Measurements from ENCODE around the gene PHYKPL. TPM values are rescaled to one million over a fixed set of nuclear protein-coding genes. Genes with fewer than 3 reads are reported as not detected.

Gene PHYKPL
- total and polyA plus RNA-seq, 2 of the 13 experiments (the other 11 are each of a cell fraction or from before 2014, with no cell fraction given): 18.0 to 78.6 TPM

- intact Hi-C loops (cut with micrococcal nuclease; ENCODE audit: unreplicated experiment) (no loop called here), in situ Hi-C loops (cut with HindIII; ENCODE audit: extremely low pct_ligation_motif_present, low pct_unique_long_range_greater_than_20kb) (no loop called here)
- FAIRE-seq (no peak), ATAC-seq (no peak), DNase-seq (ENCODE audit: low spot score) (no peak)
- Histone ChIP-seq H3K27me3 (ENCODE audit: control insufficient read depth in 1 of 2, insufficient read depth in 2 of 2, low read length in 2 of 2) (no peaks in the 10 kb centered on the region), H3K9ac (ENCODE audit: insufficient read depth, low read depth, low read length) (no peak overlapping the region), H3K4me3 (replicated peaks in 1 of 3; ENCODE audit: insufficient read depth in 1 of 3, low read depth in 2 of 3, low read length in 3 of 3) (no peak overlapping the region), H3K27ac (ENCODE audit: extremely low read length, insufficient read depth, low read length) (no peak overlapping the region), H3K4me2 (ENCODE audit: low read depth, low read length) (no peak overlapping the region), H4K20me1 (ENCODE audit: insufficient read depth, low read length) (no peaks in the 10 kb centered on the region), H3K4me1 (ENCODE audit: insufficient read depth, low read length) (no peaks in the 10 kb centered on the region), H3K36me3 (replicated peaks in 1 of 2; ENCODE audit: control insufficient read depth in 1 of 2, insufficient read depth in 2 of 2, low read length in 2 of 2) (no peaks in the 10 kb centered on the region), H2AFZ (ENCODE audit: low read length) (no peak overlapping the region), H3K79me2 (ENCODE audit: insufficient read depth, low read length) (no peaks in the 10 kb centered on the region), H3K9me3 (ENCODE audit: low read length) (no peaks in the 10 kb centered on the region)
- BruUV-seq (replicated peaks): no TSS peak
- ChIA-PET POLR2A (no interaction called here), CTCF (ENCODE audit: low intra/inter-chr PET ratio, low total read pairs) (no interaction called here)
- TF ChIP-seq ZNF558 (CRISPR knock-in tag; IDR thresholded peaks at IDR 0.05; ENCODE audit: borderline replicate concordance) (no peak), GFI1 (CRISPR knock-in tag; IDR thresholded peaks at IDR 0.05; ENCODE audit: borderline replicate concordance) (no peak), PREB (CRISPR knock-in tag; IDR thresholded peaks at IDR 0.05) (no peak), EEA1 (CRISPR knock-in tag; IDR thresholded peaks at IDR 0.05; ENCODE audit: borderline replicate concordance) (no peak), ZNF563 (CRISPR knock-in tag; IDR thresholded peaks at IDR 0.05) (no peak), ATF1 (CRISPR knock-in tag; IDR thresholded peaks at IDR 0.05) (no peak), TFDP2 (CRISPR knock-in tag; IDR thresholded peaks at IDR 0.05) (no peak), ZNF124 (CRISPR knock-in tag; IDR thresholded peaks at IDR 0.05) (no peak), ZNF543 (CRISPR knock-in tag; IDR thresholded peaks at IDR 0.05) (no peak), REST (IDR thresholded peaks at IDR 0.05; ENCODE audit: borderline replicate concordance in 1 of 2, low read depth in 1 of 2, low read length in 2 of 2) (no peak), ZNF614 (CRISPR knock-in tag; IDR thresholded peaks at IDR 0.05; ENCODE audit: borderline replicate concordance) (no peak), ZMYM3 (CRISPR knock-in tag; IDR thresholded peaks at IDR 0.05) (no peak), ZNF414 (CRISPR knock-in tag; IDR thresholded peaks at IDR 0.05) (no peak), SNAPC5 (CRISPR knock-in tag; IDR thresholded peaks at IDR 0.05; ENCODE audit: borderline replicate concordance) (no peak), ADNP (CRISPR knock-in tag; IDR thresholded peaks at IDR 0.05) (no peak), PHF20 (CRISPR knock-in tag; IDR thresholded peaks at IDR 0.05) (no peak), ZNF570 (CRISPR knock-in tag; IDR thresholded peaks at IDR 0.05; ENCODE audit: borderline replicate concordance) (no peak)
- WGBS (ENCODE audit: low lambda C conversion rate): 52% methylated on average over 6 of the region's 6 CpGs
Observed at GRCh38 chr5:178176791-178177190, 55.8 kb downstream of the PHYKPL start.
